ENCODE measurements around the gene TPMT.

DNA sequence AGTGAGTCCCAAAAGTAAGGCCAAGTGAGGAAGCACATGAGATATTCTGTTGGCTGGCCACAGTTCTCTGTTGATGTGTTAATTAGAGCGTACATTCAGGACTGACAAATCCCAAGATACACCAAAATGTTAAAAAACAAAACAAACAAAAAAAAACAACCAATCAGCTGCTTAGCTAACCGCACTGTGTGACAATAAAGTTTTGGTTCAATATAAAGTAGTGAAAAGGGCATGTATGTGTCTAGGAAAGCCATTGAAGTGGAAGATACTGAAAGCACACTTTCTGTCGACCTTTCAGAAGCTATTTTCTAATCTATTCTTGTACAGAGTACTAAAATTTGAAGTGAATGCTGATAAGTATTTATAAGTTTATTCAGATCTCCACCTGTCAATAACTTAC lies 58.5 kb downstream of the TPMT start:
- TF ChIP-seq, protein P1, sequence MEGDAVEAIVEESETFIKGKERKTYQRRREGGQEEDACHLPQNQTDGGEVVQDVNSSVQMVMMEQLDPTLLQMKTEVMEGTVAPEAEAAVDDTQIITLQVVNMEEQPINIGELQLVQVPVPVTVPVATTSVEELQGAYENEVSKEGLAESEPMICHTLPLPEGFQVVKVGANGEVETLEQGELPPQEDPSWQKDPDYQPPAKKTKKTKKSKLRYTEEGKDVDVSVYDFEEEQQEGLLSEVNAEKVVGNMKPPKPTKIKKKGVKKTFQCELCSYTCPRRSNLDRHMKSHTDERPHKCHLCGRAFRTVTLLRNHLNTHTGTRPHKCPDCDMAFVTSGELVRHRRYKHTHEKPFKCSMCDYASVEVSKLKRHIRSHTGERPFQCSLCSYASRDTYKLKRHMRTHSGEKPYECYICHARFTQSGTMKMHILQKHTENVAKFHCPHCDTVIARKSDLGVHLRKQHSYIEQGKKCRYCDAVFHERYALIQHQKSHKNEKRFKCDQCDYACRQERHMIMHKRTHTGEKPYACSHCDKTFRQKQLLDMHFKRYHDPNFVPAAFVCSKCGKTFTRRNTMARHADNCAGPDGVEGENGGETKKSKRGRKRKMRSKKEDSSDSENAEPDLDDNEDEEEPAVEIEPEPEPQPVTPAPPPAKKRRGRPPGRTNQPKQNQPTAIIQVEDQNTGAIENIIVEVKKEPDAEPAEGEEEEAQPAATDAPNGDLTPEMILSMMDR (conservative IDR thresholded peaks at IDR 0.05; ENCODE audit: low read depth, low read length) = no peak
- no peak for TF ChIP-seq EZH2 (IDR thresholded peaks at IDR 0.05; ENCODE audit: borderline replicate concordance, low read depth, low read length, poor library complexity, severe bottlenecking)
